Sigmoid colon (tissue), 4 donors: ENCODE measurements around the gene CRABP1.

Experiments
- CTCF ChIP-seq, 4 experiments: fragments of 450-650 bp in 3 of 4; fragments of 200-600 bp in 1 of 4; IDR thresholded peaks; one replicate each; pipeline ENCODE4 v1.5.1; 2016 to 2019; ENCODE audit warnings: antibody characterized with exemption in 4 of 4, mild to moderate bottlenecking in 3 of 4, moderate library complexity in 2 of 4
- EP300 ChIP-seq, 4 donors: sonication (generic); formaldehyde crosslinking; IDR thresholded peaks; one replicate each; pipeline ENCODE4 v1.6.1; 2017; ENCODE audit warnings: antibody characterized with exemption in 4 of 4
- POLR2A ChIP-seq, 2 donors: fragments of 450-650 bp; IDR thresholded peaks; one replicate each; pipeline ENCODE4 v1.6.1; 2016; ENCODE audit warnings: antibody characterized with exemption in 2 of 2, mild to moderate bottlenecking in 2 of 2, moderate library complexity in 2 of 2

- TF ChIP-seq CTCF (IDR thresholded peaks at IDR 0.05) (no peak), POLR2A (IDR thresholded peaks at IDR 0.05) (no peak), EP300 (IDR thresholded peaks at IDR 0.05) (no peak)
These were observed 44.5 kb downstream of the CRABP1 start for GRCh38 chr15:78384651-78385050.
